SK-N-SH (cell line): ENCODE measurements around the gene RNF151. TPM values are rescaled to one million over a fixed set of nuclear protein-coding genes. Genes with fewer than 3 reads are reported as not detected.

ENCODE experiments used
- CTCF ChIA-PET: fragments of 300-600, 350-600 bp; formaldehyde crosslinking; extraction: SDS; loops from one replicate; lab custom pipeline; 2021; lab: Yijun Ruan, JAX
- POLR2A ChIA-PET: fragments of 350-600 bp; sonication (Branson Sonifier 250); formaldehyde crosslinking; extraction: SDS; loops from one replicate; lab custom pipeline; 2020; ENCODE audit warnings: antibody characterized with exemption, inconsistent platforms; lab: Yijun Ruan, JAX
- DNase-seq: peaks from one replicate; pipeline ENCODE4 v3.0.0; 2012
- H2AFZ ChIP-seq: fragments of 200-600 bp; sonication (generic); 2 replicates; pipeline ENCODE4 v1.8.1; 2016; ENCODE audit warnings: antibody characterized with exemption, mild to moderate bottlenecking, low read depth
- H3F3A ChIP-seq: fragments of 200-600 bp; sonication (generic); replicated peaks from 2 replicates; pipeline ENCODE3; 2016; ENCODE audit warnings: antibody characterized with exemption, mild to moderate bottlenecking; ENCODE audit not compliant: insufficient read depth
- H3K27ac ChIP-seq, 2 experiments: fragments of 200-500 bp in 1 of 2; fragments of 200-600 bp in 1 of 2; sonication (Bioruptor generic) in 1 of 2; sonication (generic), shearing (Covaris generic) in 1 of 2; 2 replicates each; pipeline versions ENCODE4 v1.5.1 to v1.6.1; 2014 to 2016; ENCODE audit warnings: low read depth in 2 of 2, inconsistent platforms in 1 of 2, low read length in 1 of 2, mild to moderate bottlenecking in 1 of 2, mixed read lengths in 1 of 2
- H3K27me3 ChIP-seq: fragments of 200-600 bp; sonication (generic), shearing (Covaris generic); 2 replicates; pipeline ENCODE4 v1.6.1; 2016; ENCODE audit warnings: mixed run types; ENCODE audit not compliant: insufficient read depth
- H3K36me3 ChIP-seq, 2 experiments: fragments of 200-500 bp in 1 of 2; fragments of 200-600 bp in 1 of 2; sonication (Bioruptor generic) in 1 of 2; sonication (generic) in 1 of 2; replicated peaks in 1 of 2; 2 replicates each; pipeline versions ENCODE3 to v1.5.1; 2014 to 2016; ENCODE audit warnings: low read length in 1 of 2, mild to moderate bottlenecking in 1 of 2; ENCODE audit not compliant: insufficient read depth in 2 of 2, control insufficient read depth in 1 of 2
- H3K4me1 ChIP-seq, 2 experiments: fragments of 200-500 bp in 1 of 2; fragments of 200-600 bp in 1 of 2; sonication (Bioruptor generic) in 1 of 2; sonication (generic), shearing (Covaris generic) in 1 of 2; 2 replicates each; pipeline versions ENCODE4 v1.5.1 to v1.6.1; 2014 to 2016; ENCODE audit warnings: low read depth in 1 of 2, low read length in 1 of 2, mixed run types in 1 of 2; ENCODE audit not compliant: insufficient read depth in 2 of 2, control insufficient read depth in 1 of 2
- H3K4me2 ChIP-seq: fragments of 200-600 bp; sonication (generic), shearing (Covaris generic); 2 replicates; pipeline ENCODE4 v1.6.1; 2017; ENCODE audit warnings: mixed run types
- H3K4me3 ChIP-seq, 2 experiments: fragments of 200-500 bp in 1 of 2; fragments of 200-600 bp in 1 of 2; sonication (Bioruptor generic) in 1 of 2; sonication (generic), shearing (Covaris generic) in 1 of 2; 2 replicates each; pipeline versions ENCODE4 v1.5.1 to v1.8.1; 2014 to 2016; ENCODE audit warnings: low read depth in 2 of 2, inconsistent platforms in 1 of 2, low read length in 1 of 2, mild to moderate bottlenecking in 1 of 2, mixed read lengths in 1 of 2, moderate library complexity in 1 of 2
- H3K79me2 ChIP-seq: fragments of 200-600 bp; sonication (generic); 2 replicates; pipeline ENCODE4 v1.8.1; 2017; ENCODE audit warnings: mild to moderate bottlenecking; ENCODE audit not compliant: insufficient read depth
- H3K9ac ChIP-seq: fragments of 200-600 bp; sonication (generic); 2 replicates; pipeline ENCODE4 v1.6.1; 2017; ENCODE audit warnings: mixed run types
- H3K9me2 ChIP-seq: fragments of 200-600 bp; sonication (generic); 2 replicates; pipeline ENCODE4 v1.6.1; 2017; ENCODE audit warnings: mixed run types
- H3K9me3 ChIP-seq: fragments of 200-600 bp; sonication (generic); 2 replicates; pipeline ENCODE4 v1.6.1; 2017; ENCODE audit warnings: mixed run types, mild to moderate bottlenecking, moderate library complexity
- H4K20me1 ChIP-seq: fragments of 200-600 bp; sonication (generic); 2 replicates; pipeline ENCODE4 v1.6.1; 2017; ENCODE audit warnings: mild to moderate bottlenecking, mixed run types; ENCODE audit not compliant: insufficient read depth
- CTCF ChIP-seq: fragments of 200-600 bp; sonication (generic); IDR thresholded peaks from 2 replicates; pipeline ENCODE4 v1.6.1; 2017; ENCODE audit warnings: antibody characterized with exemption, mild to moderate bottlenecking, moderate library complexity
- EP300 ChIP-seq, 2 experiments: IDR thresholded peaks; 2 replicates each; pipeline versions ENCODE4 v1.4.0 to v1.6.1; 2012; ENCODE audit warnings: borderline replicate concordance in 1 of 2, low read depth in 1 of 2, low read length in 1 of 2
- FOXM1 ChIP-seq: IDR thresholded peaks from 2 replicates; pipeline ENCODE4 v1.4.0; 2012; ENCODE audit warnings: low read depth, mild to moderate bottlenecking
- GABPA ChIP-seq: IDR thresholded peaks from 2 replicates; pipeline ENCODE4 v1.4.0; 2012; ENCODE audit warnings: low read depth, mild to moderate bottlenecking
- IRF3 ChIP-seq: fragments of 150-350 bp; IDR thresholded peaks from 2 replicates; pipeline ENCODE4 v1.6.1; 2016; ENCODE audit warnings: mild to moderate bottlenecking, low read depth, low read length
- MEF2A ChIP-seq: IDR thresholded peaks from 2 replicates; pipeline ENCODE4 v1.4.0; 2012; ENCODE audit warnings: low read depth, borderline replicate concordance
- MXI1 ChIP-seq: IDR thresholded peaks from 2 replicates; pipeline ENCODE4 v1.6.1; 2012; ENCODE audit warnings: mild to moderate bottlenecking, low read depth, low read length, improper control_type of control experiment
- NFIC ChIP-seq: IDR thresholded peaks from 2 replicates; pipeline ENCODE4 v1.4.0; 2012; ENCODE audit warnings: borderline replicate concordance
- NRF1 ChIP-seq: IDR thresholded peaks from 2 replicates; pipeline ENCODE4 v1.6.1; 2012; ENCODE audit warnings: low read depth, mild to moderate bottlenecking, low read length
- PBX3 ChIP-seq: IDR thresholded peaks from 2 replicates; pipeline ENCODE4; 2012
- RCOR1 ChIP-seq: fragments of 150-350 bp; IDR thresholded peaks from 2 replicates; pipeline ENCODE4 v1.6.1; 2017; ENCODE audit warnings: antibody characterized with exemption, low read length
- TAF1 ChIP-seq: IDR thresholded peaks from 2 replicates; pipeline ENCODE4 v1.6.1; 2012; ENCODE audit warnings: low read depth, mild to moderate bottlenecking, low read length, moderate library complexity, borderline replicate concordance
- TEAD4 ChIP-seq: IDR thresholded peaks from 2 replicates; pipeline ENCODE4 v1.4.0; 2012; ENCODE audit warnings: mild to moderate bottlenecking, borderline replicate concordance; ENCODE audit not compliant: insufficient read depth
- ZBTB33 ChIP-seq: IDR thresholded peaks from 2 replicates; pipeline ENCODE4 v1.4.0; 2012; ENCODE audit warnings: low read depth, borderline replicate concordance
- WGBS: methylation state at CpG from one replicate; pipeline ENCODE4 v1.1.6; 2017; ENCODE audit warnings: low lambda C conversion rate; 5-methylcytosine and 5-hydroxymethylcytosine counted together
- polyA plus RNA-seq, 3 experiments: library from polyadenylated mRNA; depleted of rRNA; stranded (reverse); fragments of >200 nt; gene quantifications; 2 replicates each; pipeline ENCODE4 v1.2.3, GENCODE V29; 2012

RNF151 gene
- polyA plus RNA-seq, 1 of the 3 experiments (the other 2 are of a cell fraction) = 0.07 TPM

GRCh38 chr16:2004795-2005517 lies 38.3 kb downstream of the RNF151 start:
- no peaks in the 10 kb centered on the region for H3K9me2 ChIP-seq
- CTCF ChIA-PET = interaction anchor here (1.1 to 4.1 kb wide), 14 partner anchors 8 to 149 kb away, joined by 4 to 108 read pairs (median 17); partner anchors contain the start of genes GFER, NOXO1, NTHL1 and SYNGR3
- H3K9ac ChIP-seq = no peak overlapping the region
- H3K27me3 ChIP-seq = no peaks in the 10 kb centered on the region
- H3K4me3 ChIP-seq = no peak overlapping the region
- peaks cover 24 to 54% of the 10 kb centered on the region in 2 experiments; a peak in 3 of 4 replicates for H3K4me1 ChIP-seq
- H3F3A ChIP-seq = peaks cover 9% of the 10 kb centered on the region
- no peak for DNase-seq
- no peak overlapping the region for H2AFZ ChIP-seq
- no peaks in the 10 kb centered on the region for H3K9me3 ChIP-seq
- no peak for TF ChIP-seq NRF1
- no peak for TF ChIP-seq IRF3
- no peak for TF ChIP-seq MXI1
- TF ChIP-seq RCOR1 = no peak
- TF ChIP-seq PBX3 = no peak
- TF ChIP-seq TAF1 = no peak
- no peak for TF ChIP-seq MEF2A
- TF ChIP-seq CTCF = no peak
- TF ChIP-seq, all 33 proteins: peak for 0
- POLR2A ChIA-PET = interaction anchor here (0.9 to 1.2 kb wide), 4 partner anchors 19 to 146 kb away, joined by 4 to 11 read pairs (median 4); partner anchors contain the start of gene RPS2
- Histone ChIP-seq H3K79me2 (peaks cover 78% of the 10 kb centered on the region), H4K20me1 (peaks cover 73% of the 10 kb centered on the region), H3K27ac (peak overlapping the region in 1 of 2 experiments; percentile 48; a peak in 1 of 4 replicates), H3K4me2 (no peak overlapping the region; the same call in 1 of the 2 replicates), H3K36me3 (peaks cover 3 to 40% of the 10 kb centered on the region in 2 experiments)
- WGBS = 93% methylated on average over 20 of the region's 34 CpGs

GRCh38 chr16:2005646-2006045 lies 39.0 kb downstream of the RNF151 start:
- Histone ChIP-seq H3K9me3 (no peaks in the 10 kb centered on the region), H3K4me1 (peaks cover 24 to 60% of the 10 kb centered on the region in 2 experiments; a peak in 3 of 4 replicates), H3F3A (peaks cover 15% of the 10 kb centered on the region), H3K79me2 (peaks cover 85% of the 10 kb centered on the region)
- no peak for TF ChIP-seq MEF2A
- TF ChIP-seq TEAD4 = no peak
- TF ChIP-seq NFIC = no peak
- TF ChIP-seq ZBTB33 = no peak
- no peak for TF ChIP-seq MXI1
- TF ChIP-seq EP300 (IDR thresholded peaks at IDR 0.05; ENCODE audit: borderline replicate concordance in 1 of 2, low read depth in 1 of 2, low read length in 1 of 2) = no peak
- TF ChIP-seq FOXM1 = no peak
- no peak for TF ChIP-seq GABPA
- TF ChIP-seq, all 33 proteins: peak for 0
- H2AFZ ChIP-seq = no peak overlapping the region
- H3K27ac ChIP-seq = peak overlapping the region in 1 of 2 experiments; percentile 25; a peak in 1 of 4 replicates
- no peaks in the 10 kb centered on the region for H3K27me3 ChIP-seq
- ChIA-PET CTCF (interaction anchor here (2.9 to 4.1 kb wide), 5 partner anchors 16 to 148 kb away, joined by 19 to 108 read pairs (median 26); partner anchors contain the start of genes GFER, NOXO1, NTHL1 and SYNGR3), POLR2A (interaction anchor here (0.9 kb wide), 1 partner anchor 41 kb away, joined by 4 read pairs; the partner anchor contains the start of gene RPS2)
- no peaks in the 10 kb centered on the region for H3K9me2 ChIP-seq
- H3K9ac ChIP-seq = no peak overlapping the region
- peaks cover 3 to 35% of the 10 kb centered on the region in 2 experiments for H3K36me3 ChIP-seq
- 83% methylated on average over 16 of the region's 21 CpGs for WGBS
- H3K4me2 ChIP-seq = no peak overlapping the region
- no peak overlapping the region; a peak in 1 of 4 replicates for H3K4me3 ChIP-seq
- DNase-seq = no peak
- peaks cover 73% of the 10 kb centered on the region for H4K20me1 ChIP-seq
